Measurements from ENCODE around the gene ZBTB4.

The ZBTB4 gene

GRCh38 chr17:7496470-7497183, 17.2 kb upstream of the ZBTB4 start:
- no peak for DNase-seq (ENCODE audit: low read depth in 2 of 2)
- no peak for TF ChIP-seq CTCF (IDR thresholded peaks at IDR 0.05; ENCODE audit: low read depth, low read length)
- no peak overlapping the region for H3K4me3 ChIP-seq (replicated peaks in 1 of 2; ENCODE audit: low read depth in 2 of 2, low read length in 2 of 2)

DNA sequence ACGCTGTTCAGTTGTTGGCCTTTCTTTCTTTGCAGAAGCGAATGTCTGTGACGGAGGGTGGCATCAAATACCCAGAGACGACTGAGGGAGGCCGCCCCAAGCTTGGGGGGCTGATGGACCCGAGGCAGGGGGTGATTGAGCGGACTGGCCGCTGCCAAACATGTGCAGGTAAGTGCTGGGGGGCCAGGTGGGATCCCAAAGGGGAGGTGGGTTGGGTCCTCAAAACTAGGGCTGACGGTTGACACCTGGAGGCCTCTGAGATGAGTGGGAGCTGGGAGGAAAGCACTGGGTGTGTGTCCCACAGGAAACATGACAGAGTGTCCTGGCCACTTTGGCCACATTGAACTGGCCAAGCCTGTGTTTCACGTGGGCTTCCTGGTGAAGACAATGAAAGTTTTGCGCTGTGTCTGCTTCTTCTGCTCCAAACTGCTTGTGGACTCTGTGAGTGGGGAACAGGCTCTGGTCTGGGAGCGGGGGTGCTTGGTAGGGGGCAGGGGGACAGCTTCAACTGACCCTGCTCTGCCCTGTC, 16.5 kb upstream of the ZBTB4 start:
- no peak for DNase-seq (ENCODE audit: low read depth in 2 of 2)
- no peak overlapping the region for H3K4me3 ChIP-seq (replicated peaks in 1 of 2; ENCODE audit: low read depth in 2 of 2, low read length in 2 of 2)
- TF ChIP-seq CTCF (IDR thresholded peaks at IDR 0.05; ENCODE audit: low read depth, low read length): no peak

DNA sequence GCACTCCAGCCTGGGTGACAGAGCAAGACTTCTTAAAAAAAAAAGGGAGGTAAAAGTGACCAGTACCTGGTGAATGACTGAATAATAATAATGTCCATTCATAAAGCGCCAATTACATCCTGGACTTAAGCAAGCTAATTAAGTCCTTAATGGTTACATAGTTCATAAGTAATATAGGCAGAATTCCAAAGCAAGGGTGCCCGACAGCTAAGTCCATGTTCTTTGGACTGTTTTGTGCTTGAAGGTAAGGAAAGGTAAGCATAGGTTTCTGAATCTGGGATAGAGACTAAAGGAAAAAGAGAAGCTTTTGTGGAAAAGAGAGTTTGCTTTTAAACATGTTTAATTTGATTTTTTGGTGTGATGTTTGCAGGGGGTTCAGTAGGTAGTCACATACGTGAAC, 14.5 kb upstream of the ZBTB4 start:
- no peak for TF ChIP-seq CTCF (IDR thresholded peaks at IDR 0.05; ENCODE audit: low read depth, low read length)
- no peak for DNase-seq (ENCODE audit: low read depth in 2 of 2)

DNA sequence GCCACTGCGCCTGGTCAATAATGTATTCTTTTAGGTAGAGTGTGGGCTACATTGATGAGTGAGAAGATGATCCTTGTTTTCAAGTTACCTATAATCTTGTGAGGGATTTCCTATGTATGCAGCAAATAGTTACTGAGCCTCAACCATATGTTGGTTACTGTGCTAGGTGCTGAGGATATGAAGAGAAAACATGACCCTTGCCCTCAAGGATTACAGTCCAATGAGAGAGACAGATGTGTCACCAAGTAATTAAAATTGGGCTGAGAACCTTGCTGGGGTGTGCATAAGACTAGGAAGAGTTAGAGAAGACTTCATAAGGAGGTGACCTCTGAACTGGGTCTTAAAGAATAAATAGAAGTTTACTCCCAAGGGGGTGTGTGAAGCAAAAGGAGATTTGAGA, 12.2 kb upstream of the ZBTB4 start:
- TF ChIP-seq CTCF (IDR thresholded peaks at IDR 0.05; ENCODE audit: low read depth, low read length): no peak
- no peak overlapping the region for H3K4me3 ChIP-seq (replicated peaks in 1 of 2; ENCODE audit: low read depth in 2 of 2, low read length in 2 of 2)
- DNase-seq (ENCODE audit: low read depth in 2 of 2): no peak

More for the DNA sequence above, 14.5 kb upstream of the ZBTB4 start:
- H3K4me3 ChIP-seq (replicated peaks in 1 of 2; ENCODE audit: low read depth in 2 of 2, low read length in 2 of 2): no peak overlapping the region

GRCh38 chr17:7490144-7490543, 10.7 kb upstream of the ZBTB4 start:
- TF ChIP-seq CTCF (IDR thresholded peaks at IDR 0.05; ENCODE audit: low read depth, low read length): no peak
- DNase-seq (ENCODE audit: low read depth in 2 of 2): no peak
- no peak overlapping the region for H3K4me3 ChIP-seq (replicated peaks in 1 of 2; ENCODE audit: low read depth in 2 of 2, low read length in 2 of 2)

GRCh38 chr17:7486181-7486580, 6.8 kb upstream of the ZBTB4 start:
- DNase-seq (ENCODE audit: low read depth in 2 of 2): peak in 1 of 2 donors; percentile 29
- TF ChIP-seq CTCF (IDR thresholded peaks at IDR 0.05; ENCODE audit: low read depth, low read length): no peak
- peak overlapping the region; percentile 66 to 78 for H3K4me3 ChIP-seq (replicated peaks in 1 of 2; ENCODE audit: low read depth in 2 of 2, low read length in 2 of 2)
